ENCODE measurements around the gene FAM168B.

- TF ChIP-seq CTCF (IDR thresholded peaks at IDR 0.05) (no peak), POLR2A (IDR thresholded peaks at IDR 0.05) (no peak)
Observed at GRCh38 chr2:131049150-131049718, 44.0 kb downstream of the FAM168B start.

Measured in body of pancreas (tissue), 4 donors.